HG02885 (cell line): Measurements from ENCODE around the gene OAS3.
"Not testable (repeated sequence)": the region's sequence is repeated elsewhere in the genome, so short reads cannot be mapped to it uniquely, and the experiment has no call there.

Experiments
- ATAC-seq: cut with Tn5 transposase; IDR thresholded peaks from one replicate; pipeline ENCODE4 v1.9.1; 2021; ENCODE audit warnings: mild to moderate bottlenecking; ENCODE audit not compliant: unreplicated experiment, poor library complexity

The OAS3 gene

GRCh38 chr12:112979041-112979680 is 40.9 kb downstream of the OAS3 start:
- peak; percentile 15 for ATAC-seq

- no peak for ATAC-seq
Observed at GRCh38 chr12:112980491-112981158, 42.4 kb downstream of the OAS3 start.

GRCh38 chr12:112985642-112986290 is 47.5 kb downstream of the OAS3 start:
- ATAC-seq = no peak

GRCh38 chr12:112986291-112986800 is 48.1 kb downstream of the OAS3 start:
- no peak for ATAC-seq

GRCh38 chr12:112987561-112987960 is 49.3 kb downstream of the OAS3 start:
- no peak for ATAC-seq

GRCh38 chr12:112988224-112988623 is 50.0 kb downstream of the OAS3 start:
- ATAC-seq = no peak

- ATAC-seq = not testable (repeated sequence)
Observed at GRCh38 chr12:112988823-112989385, 50.6 kb downstream of the OAS3 start.

GRCh38 chr12:112989806-112990205 is 51.5 kb downstream of the OAS3 start:
- no peak for ATAC-seq

- no peak for ATAC-seq
Observed at GRCh38 chr12:112992541-112993398, 54.5 kb downstream of the OAS3 start.

- no peak for ATAC-seq
Observed at GRCh38 chr12:112995008-112995407, 56.7 kb downstream of the OAS3 start.

GRCh38 chr12:112996501-112996900 is 58.2 kb downstream of the OAS3 start:
- no peak for ATAC-seq

- ATAC-seq = no peak
Observed at GRCh38 chr12:112997506-112997905, 59.2 kb downstream of the OAS3 start.

GRCh38 chr12:112998987-112999767 is 60.9 kb downstream of the OAS3 start:
- ATAC-seq = peak; percentile 44

GRCh38 chr12:113000433-113000832 is 62.2 kb downstream of the OAS3 start:
- ATAC-seq = no peak

- ATAC-seq = no peak
Observed at GRCh38 chr12:113002155-113002554, 63.9 kb downstream of the OAS3 start.

- ATAC-seq = no peak
Observed at GRCh38 chr12:113002676-113003075, 64.4 kb downstream of the OAS3 start.

- no peak for ATAC-seq
Observed at GRCh38 chr12:113003636-113004035, 65.4 kb downstream of the OAS3 start.

GRCh38 chr12:113005762-113006161 is 67.5 kb downstream of the OAS3 start:
- ATAC-seq = no peak

- no peak for ATAC-seq
Observed at GRCh38 chr12:113006206-113006605, 67.9 kb downstream of the OAS3 start.
